Measurements from ENCODE around the gene P4HA1.

The P4HA1 gene

GRCh38 chr10:72981882-72982529 is 114.7 kb downstream of the P4HA1 start:
- peaks cover 10% of the 10 kb centered on the region for H3K9me3 ChIP-seq (ENCODE audit: insufficient read depth, low read depth, low read length)
- H3K18ac ChIP-seq (ENCODE audit: low read length) = no peak overlapping the region
- no peak overlapping the region for H4K12ac ChIP-seq (ENCODE audit: low read depth, low read length)
- no peak overlapping the region for H2BK5ac ChIP-seq (ENCODE audit: low read depth, low read length, poor library complexity)
- H3K4me2 ChIP-seq (ENCODE audit: low read length) = no peak overlapping the region
- WGBS (ENCODE audit: extremely low coverage, insufficient coverage, insufficient read length) = no CpG with 5 or more reads among the region's 2 CpGs
- H3K14ac ChIP-seq (ENCODE audit: low read length) = no peak overlapping the region
- H3K79me1 ChIP-seq (ENCODE audit: low read length) = no peaks in the 10 kb centered on the region
- H3K36me3 ChIP-seq (ENCODE audit: control insufficient read depth in 1 of 2, insufficient read depth in 2 of 2, low read length in 2 of 2) = no peaks in the 10 kb centered on the region
- no peak overlapping the region for H2BK120ac ChIP-seq (ENCODE audit: insufficient read depth, low read length, poor library complexity)
- peaks cover 6 to 7% of the 10 kb centered on the region in 2 experiments for H3K4me1 ChIP-seq (ENCODE audit: control insufficient read depth in 1 of 2, insufficient read depth in 2 of 2, low read length in 2 of 2)
- no peak overlapping the region for H3K27ac ChIP-seq (ENCODE audit: low read depth, low read length)
- no peak overlapping the region for H2AFZ ChIP-seq (ENCODE audit: insufficient read depth, low read length, poor library complexity)
- H3K27me3 ChIP-seq (ENCODE audit: insufficient read depth, low read length) = no peaks in the 10 kb centered on the region
- no peak overlapping the region for H4K8ac ChIP-seq (ENCODE audit: low read depth, low read length)
- H3K23ac ChIP-seq (ENCODE audit: low read length) = no peak overlapping the region
- H3K4ac ChIP-seq (ENCODE audit: low read depth, low read length) = no peak overlapping the region
- no peak overlapping the region for H2BK12ac ChIP-seq (ENCODE audit: low read length)
- no peak overlapping the region for H3K9ac ChIP-seq (ENCODE audit: low read length)
- peak; percentile 90 to 91 for DNase-seq
- no peak overlapping the region for H4K91ac ChIP-seq (ENCODE audit: low read depth, low read length)
- no peaks in the 10 kb centered on the region for H3K79me2 ChIP-seq (ENCODE audit: control insufficient read depth, insufficient read depth, low read length, poor library complexity)
- no peak overlapping the region for H2AK5ac ChIP-seq (ENCODE audit: low read length)
- H3K4me3 ChIP-seq (ENCODE audit: low read depth, low read length) = no peak overlapping the region

- H3K4ac ChIP-seq (ENCODE audit: low read depth, low read length) = no peak overlapping the region
- peak; percentile 61 to 75 for DNase-seq
- no peaks in the 10 kb centered on the region for H3K36me3 ChIP-seq (ENCODE audit: control insufficient read depth in 1 of 2, insufficient read depth in 2 of 2, low read length in 2 of 2)
- peaks cover 13% of the 10 kb centered on the region for H3K9me3 ChIP-seq (ENCODE audit: insufficient read depth, low read depth, low read length)
- H3K4me1 ChIP-seq (ENCODE audit: control insufficient read depth in 1 of 2, insufficient read depth in 2 of 2, low read length in 2 of 2) = peaks cover 6 to 7% of the 10 kb centered on the region in 2 experiments
- no peaks in the 10 kb centered on the region for H3K79me1 ChIP-seq (ENCODE audit: low read length)
- no peak overlapping the region for H3K4me2 ChIP-seq (ENCODE audit: low read length)
- no peaks in the 10 kb centered on the region for H3K79me2 ChIP-seq (ENCODE audit: control insufficient read depth, insufficient read depth, low read length, poor library complexity)
- H4K12ac ChIP-seq (ENCODE audit: low read depth, low read length) = no peak overlapping the region
- no peak overlapping the region for H2BK120ac ChIP-seq (ENCODE audit: insufficient read depth, low read length, poor library complexity)
- WGBS (ENCODE audit: extremely low coverage, insufficient coverage, insufficient read length) = no CpG with 5 or more reads among the region's 4 CpGs
- H2BK12ac ChIP-seq (ENCODE audit: low read length) = no peak overlapping the region
- H3K18ac ChIP-seq (ENCODE audit: low read length) = no peak overlapping the region
- H2BK5ac ChIP-seq (ENCODE audit: low read depth, low read length, poor library complexity) = no peak overlapping the region
- H4K91ac ChIP-seq (ENCODE audit: low read depth, low read length) = no peak overlapping the region
- H2AFZ ChIP-seq (ENCODE audit: insufficient read depth, low read length, poor library complexity) = no peak overlapping the region
- H3K9ac ChIP-seq (ENCODE audit: low read length) = no peak overlapping the region
- H3K4me3 ChIP-seq (ENCODE audit: low read depth, low read length) = no peak overlapping the region
- no peak overlapping the region for H3K27ac ChIP-seq (ENCODE audit: low read depth, low read length)
- H3K27me3 ChIP-seq (ENCODE audit: insufficient read depth, low read length) = no peaks in the 10 kb centered on the region
- no peak overlapping the region for H3K14ac ChIP-seq (ENCODE audit: low read length)
- H4K8ac ChIP-seq (ENCODE audit: low read depth, low read length) = no peak overlapping the region
- no peak overlapping the region for H3K23ac ChIP-seq (ENCODE audit: low read length)
- H2AK5ac ChIP-seq (ENCODE audit: low read length) = no peak overlapping the region
Observed at GRCh38 chr10:72981028-72981881, 115.4 kb downstream of the P4HA1 start.

- Histone ChIP-seq H2BK5ac (ENCODE audit: low read depth, low read length, poor library complexity) (no peak overlapping the region), H2BK12ac (ENCODE audit: low read length) (no peak overlapping the region), H3K79me2 (ENCODE audit: control insufficient read depth, insufficient read depth, low read length, poor library complexity) (no peaks in the 10 kb centered on the region), H3K9ac (ENCODE audit: low read length) (peak overlapping the region; percentile 75), H3K4ac (ENCODE audit: low read depth, low read length) (no peak overlapping the region), H2BK120ac (ENCODE audit: insufficient read depth, low read length, poor library complexity) (no peak overlapping the region), H3K79me1 (ENCODE audit: low read length) (no peaks in the 10 kb centered on the region), H3K9me3 (ENCODE audit: insufficient read depth, low read depth, low read length) (peaks cover 14% of the 10 kb centered on the region), H3K36me3 (ENCODE audit: control insufficient read depth in 1 of 2, insufficient read depth in 2 of 2, low read length in 2 of 2) (no peaks in the 10 kb centered on the region), H3K4me2 (ENCODE audit: low read length) (no peak overlapping the region), H3K27me3 (ENCODE audit: insufficient read depth, low read length) (no peaks in the 10 kb centered on the region), H4K12ac (ENCODE audit: low read depth, low read length) (no peak overlapping the region), H2AFZ (ENCODE audit: insufficient read depth, low read length, poor library complexity) (no peak overlapping the region), H3K27ac (ENCODE audit: low read depth, low read length) (no peak overlapping the region), H3K23ac (ENCODE audit: low read length) (no peak overlapping the region), H2AK5ac (ENCODE audit: low read length) (no peak overlapping the region), H4K8ac (ENCODE audit: low read depth, low read length) (no peak overlapping the region), H3K14ac (ENCODE audit: low read length) (no peak overlapping the region), H3K4me1 (ENCODE audit: control insufficient read depth in 1 of 2, insufficient read depth in 2 of 2, low read length in 2 of 2) (peaks cover 6 to 7% of the 10 kb centered on the region in 2 experiments), H4K91ac (ENCODE audit: low read depth, low read length) (no peak overlapping the region), H3K18ac (ENCODE audit: low read length) (no peak overlapping the region), H3K4me3 (ENCODE audit: low read depth, low read length) (no peak overlapping the region)
- no peak for DNase-seq
- no CpG with 5 or more reads among the region's 2 CpGs for WGBS (ENCODE audit: extremely low coverage, insufficient coverage, insufficient read length)
Observed at GRCh38 chr10:72980348-72980747, 116.3 kb downstream of the P4HA1 start.

- H3K9ac ChIP-seq (ENCODE audit: low read length) = no peak overlapping the region
Observed at GRCh38 chr10:72979709-72980108, 117.0 kb downstream of the P4HA1 start.

More at GRCh38 chr10:72979709-72980108, 117.0 kb downstream of the P4HA1 start:
- Histone ChIP-seq H2AK5ac (ENCODE audit: low read length) (no peak overlapping the region), H2BK5ac (ENCODE audit: low read depth, low read length, poor library complexity) (no peak overlapping the region), H4K91ac (ENCODE audit: low read depth, low read length) (no peak overlapping the region), H3K4ac (ENCODE audit: low read depth, low read length) (no peak overlapping the region), H3K79me2 (ENCODE audit: control insufficient read depth, insufficient read depth, low read length, poor library complexity) (no peaks in the 10 kb centered on the region), H2AFZ (ENCODE audit: insufficient read depth, low read length, poor library complexity) (no peak overlapping the region), H4K12ac (ENCODE audit: low read depth, low read length) (no peak overlapping the region), H3K4me3 (ENCODE audit: low read depth, low read length) (no peak overlapping the region), H4K8ac (ENCODE audit: low read depth, low read length) (no peak overlapping the region), H3K18ac (ENCODE audit: low read length) (no peak overlapping the region), H2BK12ac (ENCODE audit: low read length) (no peak overlapping the region), H3K36me3 (ENCODE audit: control insufficient read depth in 1 of 2, insufficient read depth in 2 of 2, low read length in 2 of 2) (no peaks in the 10 kb centered on the region), H3K9me3 (ENCODE audit: insufficient read depth, low read depth, low read length) (peaks cover 14% of the 10 kb centered on the region), H3K23ac (ENCODE audit: low read length) (no peak overlapping the region), H3K27me3 (ENCODE audit: insufficient read depth, low read length) (no peaks in the 10 kb centered on the region), H3K27ac (ENCODE audit: low read depth, low read length) (no peak overlapping the region), H3K14ac (ENCODE audit: low read length) (no peak overlapping the region), H2BK120ac (ENCODE audit: insufficient read depth, low read length, poor library complexity) (no peak overlapping the region), H3K79me1 (ENCODE audit: low read length) (no peaks in the 10 kb centered on the region), H3K4me2 (ENCODE audit: low read length) (no peak overlapping the region), H3K4me1 (ENCODE audit: control insufficient read depth in 1 of 2, insufficient read depth in 2 of 2, low read length in 2 of 2) (peaks cover 6 to 7% of the 10 kb centered on the region in 2 experiments)
- DNase-seq = no peak

All from trophoblast cell (in vitro differentiated cells and primary cell).